Aorta (tissue), 5 donors: Measurements from ENCODE around the gene BIRC5. TPM values are rescaled to one million over a fixed set of nuclear protein-coding genes. Genes with fewer than 3 reads are reported as not detected.

Experiments used
- ATAC-seq: fragments of 200-7000 bp; cut with Tn5 transposase; one replicate; pipeline ENCODE4 v1.9.1; 2022; ENCODE audit warnings: moderate library complexity; ENCODE audit not compliant: low FRiP score
- DNase-seq, 2 donors: peaks; one replicate each; pipeline ENCODE4 v3.0.0-alpha.2; 2020
- H3K27ac ChIP-seq, 2 donors: one replicate each; pipeline ENCODE4 v1.5.1; 2013; ENCODE audit warnings: low read length in 2 of 2, mild to moderate bottlenecking in 2 of 2, moderate library complexity in 2 of 2, control low read depth in 1 of 2, inconsistent platforms in 1 of 2, low read depth in 1 of 2
- H3K27me3 ChIP-seq, 2 donors: one replicate each; pipeline ENCODE4 v1.6.1; 2013; ENCODE audit warnings: control low read depth in 1 of 2, low read length in 1 of 2, mild to moderate bottlenecking in 1 of 2, moderate library complexity in 1 of 2; ENCODE audit not compliant: insufficient read depth in 2 of 2, control insufficient read depth in 1 of 2
- H3K36me3 ChIP-seq, 2 donors: one replicate each; pipeline ENCODE4 v1.6.1; 2013; ENCODE audit warnings: control low read depth in 1 of 2, low read length in 1 of 2, mild to moderate bottlenecking in 1 of 2; ENCODE audit not compliant: insufficient read depth in 2 of 2, control insufficient read depth in 1 of 2
- H3K4me1 ChIP-seq, 2 donors: one replicate each; pipeline ENCODE4 v1.6.1; 2013; ENCODE audit warnings: low read length in 2 of 2, control low read depth in 1 of 2, mild to moderate bottlenecking in 1 of 2, moderate library complexity in 1 of 2; ENCODE audit not compliant: insufficient read depth in 2 of 2, control insufficient read depth in 1 of 2
- H3K4me3 ChIP-seq, 2 donors: one replicate each; pipeline ENCODE4 v1.5.1; 2013; ENCODE audit warnings: low read length in 2 of 2, control low read depth in 1 of 2, mild to moderate bottlenecking in 1 of 2
- H3K9me3 ChIP-seq: one replicate; pipeline ENCODE4 v1.6.1; 2013; ENCODE audit warnings: mild to moderate bottlenecking, low read length; ENCODE audit not compliant: control insufficient read depth
- WGBS, 2 donors: extraction: QIAGEN DNeasy Blood & Tissue Kit; methylation state at CpG; one replicate each; pipeline ENCODE4 v1.1.7; 2013; 5-methylcytosine and 5-hydroxymethylcytosine counted together
- intact Hi-C, 2 donors: fragments of 100-400 bp; cut with DNase I; formaldehyde crosslinking; loops; one replicate each; pipeline versions ENCODE4 v1.14.2 to v1.15.0; 2022
- polyA plus RNA-seq, 2 donors: library from polyadenylated mRNA; stranded (reverse); fragments of 200-250 nt; gene quantifications; one replicate each; pipeline ENCODE4 v1.2.3, GENCODE V29; 2013
- total RNA-seq, 2 donors: library from RNA; stranded (reverse); fragmentation: NEBNext Ultra II Directional; extraction: Animal tissue kit (Norgen Biotek cat#: 25700); gene quantifications; one replicate each; pipeline ENCODE4 v1.2.1, GENCODE V29; 2021
- donor health status: healthy with polysubstance abuse.
- donor health status: Bipolar disorder and iron deficiency.
- donor health status: DM: no; HTN: no; CAD: no.
- donor health status: DM: no; HTN: no; CAD: no.
- donor health status: DM: yes; HTN: yes; CAD: no.

BIRC5 gene
- total and polyA plus RNA-seq, 4 donors: 0.10 to 3.4 (median 1.7) TPM

GRCh38 chr17:78271419-78272170, 57.5 kb downstream of the BIRC5 start:
- DNase-seq (peak in 1 of 2 donors; percentile 45), ATAC-seq (no peak)
- Histone ChIP-seq H3K4me3 (no peak overlapping the region), H3K27ac (no peak overlapping the region), H3K4me1 (no peaks in the 10 kb centered on the region), H3K9me3 (no peaks in the 10 kb centered on the region), H3K36me3 (no peaks in the 10 kb centered on the region), H3K27me3 (no peaks in the 10 kb centered on the region)
- WGBS, 2 donors: 79 to 83% methylated on average over 12 of the region's 12 CpGs
- intact Hi-C loops: no loop called here

- no peak overlapping the region for H3K27ac ChIP-seq
- H3K36me3 ChIP-seq: no peaks in the 10 kb centered on the region
- no peaks in the 10 kb centered on the region for H3K4me1 ChIP-seq
- no peaks in the 10 kb centered on the region for H3K9me3 ChIP-seq
- 27 to 31% methylated on average over 17 of the region's 17 CpGs for WGBS, 2 donors
- peak; percentile 68 to 72 for DNase-seq
- no peak overlapping the region for H3K4me3 ChIP-seq
- no peak for ATAC-seq
- no peaks in the 10 kb centered on the region for H3K27me3 ChIP-seq
- intact Hi-C loops: no loop called here
Observed at GRCh38 chr17:78272181-78272913, 58.3 kb downstream of the BIRC5 start.

- H3K4me1 ChIP-seq: no peaks in the 10 kb centered on the region
Observed at GRCh38 chr17:78272914-78273258, 58.8 kb downstream of the BIRC5 start.

GRCh38 chr17:78273813-78274212, 59.8 kb downstream of the BIRC5 start:
- Histone ChIP-seq H3K27me3 (no peaks in the 10 kb centered on the region), H3K4me3 (no peak overlapping the region), H3K4me1 (no peaks in the 10 kb centered on the region), H3K36me3 (no peaks in the 10 kb centered on the region), H3K9me3 (no peaks in the 10 kb centered on the region), H3K27ac (no peak overlapping the region)
- DNase-seq (no peak), ATAC-seq (no peak)
- WGBS, 2 donors: 92 to 93% methylated on average over 6 of the region's 6 CpGs
- intact Hi-C loops: no loop called here

More at GRCh38 chr17:78272914-78273258, 58.8 kb downstream of the BIRC5 start:
- WGBS, 2 donors: 52 to 58% methylated on average over 7 of the region's 7 CpGs
- no peak overlapping the region for H3K27ac ChIP-seq
- no peaks in the 10 kb centered on the region for H3K9me3 ChIP-seq
- no peak overlapping the region for H3K4me3 ChIP-seq
- no peaks in the 10 kb centered on the region for H3K36me3 ChIP-seq
- no peaks in the 10 kb centered on the region for H3K27me3 ChIP-seq
- intact Hi-C loops: no loop called here
- DNase-seq (peak in 1 of 2 donors; percentile 51), ATAC-seq (no peak)

Other genes with a start within 250 kb of the BIRC5 start
- gene TMC6, start 85.5 kb upstream of the BIRC5 start, total RNA-seq: 10 to 100 TPM; 33.7 to 63.2 TPM
- 1 to 10 TPM; 5.5 to 9.1 TPM for gene TMC6, start 85.5 kb upstream of the BIRC5 start, polyA plus RNA-seq
- 10 to 100 TPM in 1 of 2 donors, 1 to 10 TPM in 1; 6.6 to 14.4 TPM for gene TMC8, start 83.5 kb upstream of the BIRC5 start, total RNA-seq
- 1 to 10 TPM; 1.0 to 8.0 TPM for gene TMC8, start 83.5 kb upstream of the BIRC5 start, polyA plus RNA-seq
- gene C17orf99, start 67.9 kb upstream of the BIRC5 start, total RNA-seq: not detected
- gene C17orf99, start 67.9 kb upstream of the BIRC5 start, polyA plus RNA-seq: under 1 TPM in 1 of 2 donors, not detected in 1; 0.13 TPM
- gene SYNGR2, start 45.7 kb upstream of the BIRC5 start, total RNA-seq: 10 to 100 TPM; 67.7 to 69.9 TPM
- gene SYNGR2, start 45.7 kb upstream of the BIRC5 start, polyA plus RNA-seq: 10 to 100 TPM; 49.0 to 91.9 TPM
- 1 to 10 TPM; 2.4 to 3.8 TPM for gene TK1, start 27.2 kb upstream of the BIRC5 start, total RNA-seq
- 1 to 10 TPM; 1.1 to 2.7 TPM for gene TK1, start 27.2 kb upstream of the BIRC5 start, polyA plus RNA-seq
- gene AFMID, start 26.9 kb upstream of the BIRC5 start, total RNA-seq: 10 to 100 TPM; 18.1 to 36.5 TPM
- 10 to 100 TPM; 22.2 to 45.4 TPM for gene AFMID, start 26.9 kb upstream of the BIRC5 start, polyA plus RNA-seq
- not detected for gene TMEM235, start 17.4 kb downstream of the BIRC5 start, total RNA-seq
- not detected for gene TMEM235, start 17.4 kb downstream of the BIRC5 start, polyA plus RNA-seq
- 100 to 1,000 TPM; 107 to 182 TPM for gene SOCS3, start 145.8 kb downstream of the BIRC5 start, total RNA-seq
- gene SOCS3, start 145.8 kb downstream of the BIRC5 start, polyA plus RNA-seq: 10 to 100 TPM; 15.5 to 76.1 TPM
- gene PGS1, start 164.4 kb downstream of the BIRC5 start, total RNA-seq: 10 to 100 TPM; 46.5 to 67.0 TPM
- 10 to 100 TPM in 1 of 2 donors, 1 to 10 TPM in 1; 9.9 to 30.3 TPM for gene PGS1, start 164.4 kb downstream of the BIRC5 start, polyA plus RNA-seq